ENCODE data around the gene SOWAHD. TPM values are rescaled to one million over a fixed set of nuclear protein-coding genes. Genes with fewer than 3 reads are reported as not detected.
A peak's percentile ranks its signal among the peaks of the same experiment; 100 is the strongest.

Gene SOWAHD
- total and polyA plus RNA-seq, 4 donors: 1.4 to 5.8 (median 3.0) TPM

GRCh38 chrX:119729408-119730201 is 28.8 kb upstream of the SOWAHD start:
- WGBS, 2 donors: 27 to 40% methylated on average over 14 of the region's 14 CpGs
- TF ChIP-seq CTCF (IDR thresholded peaks at IDR 0.05; ENCODE audit: control extremely low read depth, extremely low read depth): peak; percentile 42
- DNase-seq (peak; percentile 58 to 71 (median 59)), ATAC-seq (ENCODE audit: insufficient read depth, low FRiP score) (no peak)
- no peaks in the 10 kb centered on the region for H3K36me3 ChIP-seq (ENCODE audit: control insufficient read depth in 4 of 4, insufficient read depth in 4 of 4, low read length in 4 of 4)
- H3K4me3 ChIP-seq: no peak overlapping the region
- H3K9me3 ChIP-seq (ENCODE audit: control insufficient read depth in 4 of 4, insufficient read depth in 3 of 4, low read length in 3 of 4): peaks cover 0 to 2% (median 0%) of the 10 kb centered on the region in 4 donors
- H3K4me1 ChIP-seq (ENCODE audit: control insufficient read depth in 5 of 5, insufficient read depth in 5 of 5, low read length in 5 of 5): no peaks in the 10 kb centered on the region
- H3K27me3 ChIP-seq (ENCODE audit: control insufficient read depth in 3 of 3, insufficient read depth in 3 of 3, low read length in 2 of 3): no peaks in the 10 kb centered on the region
- H3K27ac ChIP-seq (ENCODE audit: low read depth in 1 of 2, low read length in 1 of 2): no peak overlapping the region
- H3K9ac ChIP-seq (ENCODE audit: insufficient read depth in 1 of 2, low read length in 2 of 2): no peak overlapping the region

GRCh38 chrX:119734897-119735339 is 23.5 kb upstream of the SOWAHD start:
- Histone ChIP-seq H3K9me3 (ENCODE audit: control insufficient read depth in 4 of 4, insufficient read depth in 3 of 4, low read length in 3 of 4) (peaks cover 0 to 2% (median 0%) of the 10 kb centered on the region in 4 donors), H3K4me3 (no peak overlapping the region), H3K9ac (ENCODE audit: insufficient read depth in 1 of 2, low read length in 2 of 2) (no peak overlapping the region), H3K27me3 (ENCODE audit: control insufficient read depth in 3 of 3, insufficient read depth in 3 of 3, low read length in 2 of 3) (no peaks in the 10 kb centered on the region), H3K27ac (ENCODE audit: low read depth in 1 of 2, low read length in 1 of 2) (no peak overlapping the region), H3K36me3 (ENCODE audit: control insufficient read depth in 4 of 4, insufficient read depth in 4 of 4, low read length in 4 of 4) (no peaks in the 10 kb centered on the region), H3K4me1 (ENCODE audit: control insufficient read depth in 5 of 5, insufficient read depth in 5 of 5, low read length in 5 of 5) (no peaks in the 10 kb centered on the region)
- ATAC-seq (ENCODE audit: insufficient read depth, low FRiP score) (no peak), DNase-seq (peak in 1 of 3 donors; percentile 24)
- TF ChIP-seq CTCF (IDR thresholded peaks at IDR 0.05; ENCODE audit: control extremely low read depth, extremely low read depth): no peak
- WGBS, 2 donors: 25 to 42% methylated on average over 6 to 7 of the region's 7 CpGs

GRCh38 chrX:119735467-119735866 is 22.9 kb upstream of the SOWAHD start:
- no peaks in the 10 kb centered on the region for H3K4me1 ChIP-seq (ENCODE audit: control insufficient read depth in 5 of 5, insufficient read depth in 5 of 5, low read length in 5 of 5)
- no peak for DNase-seq
- WGBS, 2 donors: 81 to 86% methylated on average over 2 to 6 of the region's 6 CpGs

More at GRCh38 chrX:119735467-119735866, 22.9 kb upstream of the SOWAHD start:
- no peak overlapping the region for H3K27ac ChIP-seq (ENCODE audit: low read depth in 1 of 2, low read length in 1 of 2)
- no peaks in the 10 kb centered on the region for H3K27me3 ChIP-seq (ENCODE audit: control insufficient read depth in 3 of 3, insufficient read depth in 3 of 3, low read length in 2 of 3)
- H3K36me3 ChIP-seq (ENCODE audit: control insufficient read depth in 4 of 4, insufficient read depth in 4 of 4, low read length in 4 of 4): no peaks in the 10 kb centered on the region
- ATAC-seq (ENCODE audit: insufficient read depth, low FRiP score): no peak
- peaks cover 0 to 2% (median 0%) of the 10 kb centered on the region in 4 donors for H3K9me3 ChIP-seq (ENCODE audit: control insufficient read depth in 4 of 4, insufficient read depth in 3 of 4, low read length in 3 of 4)
- H3K9ac ChIP-seq (ENCODE audit: insufficient read depth in 1 of 2, low read length in 2 of 2): no peak overlapping the region
- H3K4me3 ChIP-seq: no peak overlapping the region
- TF ChIP-seq CTCF (IDR thresholded peaks at IDR 0.05; ENCODE audit: control extremely low read depth, extremely low read depth): no peak
